HG03432 (cell line): ENCODE results near the gene GPR179.

ENCODE experiments used
- ATAC-seq: cut with Tn5 transposase; IDR thresholded peaks from one replicate; pipeline ENCODE4 v1.9.1; 2021; ENCODE audit warnings: mild to moderate bottlenecking, moderate library complexity; ENCODE audit not compliant: unreplicated experiment

GPR179 gene, protein sequence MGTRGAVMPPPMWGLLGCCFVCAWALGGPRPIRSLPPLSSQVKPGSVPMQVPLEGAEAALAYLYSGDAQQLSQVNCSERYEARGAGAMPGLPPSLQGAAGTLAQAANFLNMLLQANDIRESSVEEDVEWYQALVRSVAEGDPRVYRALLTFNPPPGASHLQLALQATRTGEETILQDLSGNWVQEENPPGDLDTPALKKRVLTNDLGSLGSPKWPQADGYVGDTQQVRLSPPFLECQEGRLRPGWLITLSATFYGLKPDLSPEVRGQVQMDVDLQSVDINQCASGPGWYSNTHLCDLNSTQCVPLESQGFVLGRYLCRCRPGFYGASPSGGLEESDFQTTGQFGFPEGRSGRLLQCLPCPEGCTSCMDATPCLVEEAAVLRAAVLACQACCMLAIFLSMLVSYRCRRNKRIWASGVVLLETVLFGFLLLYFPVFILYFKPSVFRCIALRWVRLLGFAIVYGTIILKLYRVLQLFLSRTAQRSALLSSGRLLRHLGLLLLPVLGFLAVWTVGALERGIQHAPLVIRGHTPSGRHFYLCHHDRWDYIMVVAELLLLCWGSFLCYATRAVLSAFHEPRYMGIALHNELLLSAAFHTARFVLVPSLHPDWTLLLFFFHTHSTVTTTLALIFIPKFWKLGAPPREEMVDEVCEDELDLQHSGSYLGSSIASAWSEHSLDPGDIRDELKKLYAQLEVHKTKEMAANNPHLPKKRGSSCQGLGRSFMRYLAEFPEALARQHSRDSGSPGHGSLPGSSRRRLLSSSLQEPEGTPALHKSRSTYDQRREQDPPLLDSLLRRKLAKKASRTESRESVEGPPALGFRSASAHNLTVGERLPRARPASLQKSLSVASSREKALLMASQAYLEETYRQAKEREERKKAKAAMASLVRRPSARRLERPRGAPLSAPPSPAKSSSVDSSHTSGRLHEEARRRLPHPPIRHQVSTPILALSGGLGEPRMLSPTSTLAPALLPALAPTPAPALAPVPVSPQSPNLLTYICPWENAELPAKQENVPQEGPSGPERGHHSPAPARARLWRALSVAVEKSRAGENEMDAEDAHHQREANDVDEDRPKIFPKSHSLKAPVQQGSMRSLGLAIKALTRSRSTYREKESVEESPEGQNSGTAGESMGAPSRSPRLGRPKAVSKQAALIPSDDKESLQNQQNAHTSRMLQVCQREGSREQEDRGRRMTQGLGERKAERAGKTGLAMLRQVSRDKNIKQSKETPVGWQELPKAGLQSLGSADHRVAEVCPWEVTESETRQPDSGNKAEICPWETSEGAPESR (N-terminal part only)

DNA sequence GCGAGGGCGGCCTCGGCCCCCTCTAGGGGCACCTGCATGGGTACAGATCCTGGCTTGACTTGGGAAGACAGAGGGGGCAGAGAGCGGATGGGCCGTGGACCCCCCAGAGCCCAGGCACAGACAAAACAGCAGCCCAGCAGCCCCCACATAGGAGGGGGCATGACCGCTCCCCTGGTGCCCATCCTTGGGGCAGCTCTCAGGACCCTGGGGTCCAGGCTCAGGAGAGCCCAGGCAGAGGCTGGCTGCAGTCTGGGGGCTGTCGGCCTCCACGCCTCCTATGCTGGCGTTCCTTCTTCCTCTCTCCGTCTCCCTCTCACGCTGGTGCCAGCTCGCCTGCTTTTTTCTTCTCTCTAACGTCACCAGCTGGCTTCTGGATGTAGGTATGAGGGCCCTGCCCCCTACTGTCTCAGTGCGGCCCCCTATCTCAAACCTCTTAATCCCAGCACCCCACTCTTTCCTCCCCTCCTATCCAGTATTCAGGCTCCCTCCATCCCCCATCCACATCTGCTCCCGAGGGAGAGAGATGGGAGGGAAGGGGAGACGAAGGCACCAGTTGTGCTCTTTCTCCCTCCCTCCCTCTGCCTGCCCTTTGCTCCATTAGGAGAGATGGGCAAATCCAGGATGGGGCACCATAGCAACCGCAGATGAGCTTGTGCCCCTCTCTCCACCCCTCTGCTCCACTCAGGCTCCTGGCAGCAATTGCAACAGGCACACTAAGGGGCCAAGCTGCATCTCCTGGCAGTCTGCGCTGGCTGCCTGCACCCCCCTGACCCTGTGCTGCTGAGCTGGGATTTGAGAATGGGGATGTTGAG is at the start of gene GPR179:
Gene GPR179, minus strand, starts transcription at position 349 of the 812 bp plus-strand sequence. Its CDS starts 167 bp downstream, at position 182.
- no peak for ATAC-seq

DNA sequence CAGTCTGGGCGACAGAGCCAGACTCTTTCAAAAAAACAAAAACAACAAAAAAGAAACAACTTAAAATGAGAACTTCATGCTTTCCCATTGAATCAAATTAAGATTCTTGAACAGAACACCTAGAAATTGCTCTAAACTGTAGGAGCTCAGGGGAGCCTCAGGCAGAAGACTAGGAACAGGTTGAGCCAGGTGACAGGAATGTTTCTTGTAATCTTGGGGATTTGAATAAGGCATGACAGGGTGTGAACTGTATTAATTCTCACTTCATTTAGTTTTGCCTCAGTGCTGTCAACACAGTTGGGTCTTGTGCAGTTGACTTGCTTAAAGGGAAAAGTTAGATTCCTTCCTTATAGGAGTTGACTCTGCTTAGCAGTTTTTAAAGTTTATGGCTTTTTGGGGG is 35.7 kb upstream of the GPR179 start:
- ATAC-seq, result no peak

GRCh38 chr17:38369124-38369886 is 25.5 kb upstream of the GPR179 start:
- no peak for ATAC-seq

GRCh38 chr17:38364741-38365140 is 21.0 kb upstream of the GPR179 start:
- no peak for ATAC-seq

DNA sequence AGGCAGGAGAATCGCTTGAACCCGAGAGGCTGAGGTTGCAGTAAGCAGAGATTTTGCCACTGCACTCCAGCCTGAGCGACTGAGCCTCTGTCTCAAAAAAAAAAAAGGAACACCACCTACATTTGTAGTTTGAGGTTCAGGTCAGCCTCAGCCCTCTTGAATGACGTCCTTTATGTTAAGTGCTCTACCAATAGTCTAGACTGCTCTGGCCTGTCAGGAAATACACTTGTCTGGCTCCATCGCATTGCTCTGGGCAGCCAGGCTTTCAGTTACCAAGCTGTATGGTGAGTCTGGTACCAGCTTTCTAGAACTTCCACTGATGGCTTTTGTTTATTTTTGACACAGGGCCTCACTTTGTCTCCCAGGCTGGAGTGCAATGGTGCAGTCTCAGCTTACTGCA is 19.3 kb upstream of the GPR179 start:
- no peak for ATAC-seq

DNA sequence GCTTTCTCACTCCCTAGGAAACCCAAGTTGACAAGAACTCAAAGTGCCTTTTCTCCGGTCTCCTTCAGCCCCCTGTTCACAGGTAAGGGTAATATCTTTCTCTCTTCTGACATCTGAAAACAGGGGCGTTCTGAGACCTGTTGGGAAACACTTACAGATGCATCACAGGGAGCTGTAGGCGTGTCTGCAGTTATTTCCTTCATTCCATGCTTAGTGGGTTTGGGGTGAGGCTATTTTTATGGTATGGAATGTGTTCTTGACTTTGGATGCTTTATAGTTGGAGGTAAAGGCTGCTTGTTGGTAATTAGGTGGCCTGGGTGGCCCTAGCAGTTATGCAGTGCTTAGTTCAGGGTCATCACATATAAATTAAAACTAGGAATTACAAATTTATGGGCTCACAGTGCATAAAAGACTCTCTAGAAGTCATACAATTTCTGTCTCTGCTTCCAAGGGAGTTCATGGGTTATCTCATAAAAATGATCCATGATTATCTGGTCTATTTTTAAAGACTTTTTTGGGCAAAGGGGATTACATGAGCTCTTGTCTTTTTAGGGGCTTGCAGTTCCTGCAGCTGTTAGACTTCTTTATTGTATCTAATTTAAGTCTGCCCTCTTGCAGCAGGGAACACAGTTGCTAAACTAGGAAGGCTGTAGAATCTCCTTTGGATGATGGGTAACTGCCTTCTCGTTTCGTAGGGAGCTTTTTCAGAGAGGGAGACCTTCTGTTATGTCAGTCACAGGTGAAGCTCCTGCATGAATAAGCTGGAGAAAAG is 18.1 kb upstream of the GPR179 start:
- ATAC-seq, result no peak

DNA sequence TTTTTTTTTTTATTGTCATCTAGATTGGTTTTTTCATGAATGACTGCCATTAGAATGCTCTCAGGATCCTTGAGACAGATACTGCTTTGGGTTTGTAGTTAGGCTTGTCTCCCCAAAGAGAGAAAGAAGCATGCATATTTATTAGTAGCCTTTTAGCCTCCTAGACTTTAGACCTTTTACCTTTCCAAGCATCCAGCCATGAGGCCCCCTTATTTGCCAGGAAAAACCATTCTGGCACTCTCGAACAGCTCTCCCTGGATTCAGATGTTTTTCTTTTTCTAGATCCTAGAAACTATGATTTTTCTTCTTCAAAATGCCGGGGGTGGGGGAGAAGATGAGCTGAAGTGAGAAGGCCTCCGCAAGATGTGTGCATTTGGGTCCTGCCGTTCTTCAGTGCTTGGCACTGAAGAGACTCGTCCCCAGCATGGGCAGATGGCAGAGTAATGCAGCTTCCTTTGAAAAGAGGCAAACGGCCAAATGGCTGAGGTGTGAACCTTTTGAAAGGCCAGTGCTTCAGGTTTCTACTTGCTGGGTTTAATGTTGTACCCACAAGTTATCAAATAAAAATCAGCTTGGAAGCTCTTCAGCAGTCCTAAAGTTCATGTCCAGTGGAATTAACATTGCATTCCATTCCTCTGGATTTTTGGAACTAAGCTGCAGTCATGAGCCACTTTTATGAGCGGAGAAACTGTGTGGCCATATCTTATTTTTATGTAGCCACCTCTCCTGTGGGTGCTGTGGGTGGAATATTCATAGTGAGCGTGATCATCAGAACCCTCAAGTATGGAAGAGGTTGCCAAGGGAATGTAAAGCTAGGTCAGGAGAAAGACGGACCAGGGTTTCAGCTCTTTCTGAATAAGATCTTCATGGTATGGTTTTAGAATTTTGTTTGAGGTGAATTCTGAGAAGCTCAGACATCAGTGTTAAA is 15.1 kb upstream of the GPR179 start:
- ATAC-seq, result no peak

- no peak for ATAC-seq
These were observed 13.8 kb upstream of the GPR179 start for GRCh38 chr17:38357486-38358123.

GRCh38 chr17:38355251-38355650 is 11.5 kb upstream of the GPR179 start:
- ATAC-seq, result no peak

- ATAC-seq, result no peak
These were observed 10.7 kb upstream of the GPR179 start for GRCh38 chr17:38354466-38354865.

GRCh38 chr17:38353668-38354067 is 9.9 kb upstream of the GPR179 start:
- no peak for ATAC-seq

- no peak for ATAC-seq
These were observed 9.4 kb upstream of the GPR179 start for GRCh38 chr17:38353086-38353604.

GRCh38 chr17:38352245-38353085 is 8.7 kb upstream of the GPR179 start:
- peak; percentile 20 for ATAC-seq

DNA sequence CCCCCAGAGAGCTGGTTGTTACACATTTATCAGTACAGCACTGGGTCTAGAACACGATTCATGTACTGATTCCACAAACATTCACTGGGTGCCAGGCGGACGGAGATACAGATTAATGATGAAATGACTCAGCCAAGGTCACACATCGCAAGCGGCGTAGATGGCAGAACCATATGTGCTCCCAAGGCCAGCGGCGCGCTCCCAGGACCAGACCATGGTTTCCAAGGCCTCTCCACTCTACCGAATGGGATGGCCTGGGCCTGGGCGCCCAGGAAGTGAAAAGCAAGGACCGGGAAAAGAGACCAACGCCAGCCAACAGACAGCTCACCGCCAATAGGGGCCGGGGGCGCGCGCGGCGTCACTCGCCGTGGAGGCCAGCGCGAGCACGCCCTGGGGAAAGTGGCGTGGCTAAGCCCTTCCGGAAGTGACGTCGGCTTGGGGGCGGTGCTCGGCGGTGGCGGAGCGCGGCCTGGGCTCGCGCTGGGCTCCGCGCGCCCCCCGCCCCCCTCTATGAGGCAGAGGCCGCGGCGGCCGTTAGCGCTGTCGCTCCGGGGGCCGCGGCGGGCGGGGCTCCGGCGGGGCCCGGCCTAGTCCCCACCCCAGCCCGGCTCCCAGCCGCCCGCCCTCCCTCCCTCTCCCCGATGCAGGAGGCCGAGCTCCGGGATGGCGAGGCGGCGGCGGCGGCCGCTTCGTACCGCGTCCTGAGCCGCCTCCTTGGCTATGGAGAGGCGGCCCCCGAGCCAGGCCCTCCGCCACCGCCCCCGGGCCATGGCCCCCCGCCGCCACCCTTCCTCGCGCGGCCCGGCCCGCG is 7.9 kb upstream of the GPR179 start, which contains the start of gene SOCS7:
Gene SOCS7, plus strand, starts transcription at position 433 of the 811 bp plus-strand sequence. Its CDS starts 209 bp downstream, at position 642.
- peak; percentile 90 for ATAC-seq

- no peak for ATAC-seq
These were observed 6.3 kb upstream of the GPR179 start for GRCh38 chr17:38350035-38350434.
